ENCODE measurements around the gene EXOG.

Gene EXOG, protein sequence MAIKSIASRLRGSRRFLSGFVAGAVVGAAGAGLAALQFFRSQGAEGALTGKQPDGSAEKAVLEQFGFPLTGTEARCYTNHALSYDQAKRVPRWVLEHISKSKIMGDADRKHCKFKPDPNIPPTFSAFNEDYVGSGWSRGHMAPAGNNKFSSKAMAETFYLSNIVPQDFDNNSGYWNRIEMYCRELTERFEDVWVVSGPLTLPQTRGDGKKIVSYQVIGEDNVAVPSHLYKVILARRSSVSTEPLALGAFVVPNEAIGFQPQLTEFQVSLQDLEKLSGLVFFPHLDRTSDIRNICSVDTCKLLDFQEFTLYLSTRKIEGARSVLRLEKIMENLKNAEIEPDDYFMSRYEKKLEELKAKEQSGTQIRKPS

GRCh38 chr3:38496131-38496910 lies at the start of gene EXOG:
Gene EXOG, plus strand, starts transcription at chr3:38496340. Its CDS starts 28 bp downstream, at chr3:38496368.
- FAIRE-seq: peak; percentile 96
- peak; percentile 100 for DNase-seq (ENCODE audit: extremely low spot score, insufficient read length, low read depth)

DNA sequence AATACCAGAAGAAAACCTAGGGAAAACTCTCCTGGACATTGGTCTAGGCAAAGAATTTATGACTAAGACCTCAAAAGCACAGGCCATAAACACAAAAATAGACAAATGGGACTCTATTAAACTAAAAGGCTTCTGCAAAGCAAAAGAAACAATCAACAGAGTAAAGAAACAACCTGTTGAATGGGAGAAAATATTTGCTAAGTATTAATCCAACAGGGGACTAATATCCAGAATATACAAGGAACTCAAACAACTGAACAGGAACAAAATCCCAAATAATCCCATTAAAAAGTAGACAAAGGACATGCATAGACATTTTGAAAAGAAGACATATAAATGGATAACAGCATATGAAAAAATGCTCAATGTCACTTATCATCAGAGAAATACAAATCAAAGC lies 49.3 kb upstream of the EXOG start:
- DNase-seq (ENCODE audit: extremely low spot score, insufficient read length, low read depth) (no peak), FAIRE-seq (no peak)

GRCh38 chr3:38450853-38451252 lies 45.3 kb upstream of the EXOG start:
- FAIRE-seq: no peak
- DNase-seq (ENCODE audit: extremely low spot score, insufficient read length, low read depth): no peak

GRCh38 chr3:38453075-38453912 lies 42.8 kb upstream of the EXOG start, which contains the start of gene ACVR2B:
Gene ACVR2B, plus strand, starts transcription at chr3:38453890. Its CDS starts 433 bp downstream, at chr3:38454323.
- FAIRE-seq (no peak), DNase-seq (ENCODE audit: extremely low spot score, insufficient read length, low read depth) (peak; percentile 69)

DNA sequence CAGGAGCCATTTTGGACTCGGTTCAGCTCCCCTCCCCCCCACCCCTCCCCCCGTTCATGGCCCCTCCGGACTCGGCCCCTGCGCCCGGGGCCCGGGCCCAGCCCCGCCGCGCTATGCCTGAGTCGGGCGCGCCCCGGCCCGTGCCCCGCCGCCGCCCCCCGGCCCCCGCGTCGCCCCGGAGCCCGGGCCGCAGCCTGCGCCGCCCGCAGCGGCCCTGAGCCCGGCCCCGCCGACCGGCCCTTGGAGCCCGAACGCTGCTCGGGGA lies 42.3 kb upstream of the EXOG start:
- no peak for DNase-seq (ENCODE audit: extremely low spot score, insufficient read length, low read depth)
- no peak for FAIRE-seq

DNA sequence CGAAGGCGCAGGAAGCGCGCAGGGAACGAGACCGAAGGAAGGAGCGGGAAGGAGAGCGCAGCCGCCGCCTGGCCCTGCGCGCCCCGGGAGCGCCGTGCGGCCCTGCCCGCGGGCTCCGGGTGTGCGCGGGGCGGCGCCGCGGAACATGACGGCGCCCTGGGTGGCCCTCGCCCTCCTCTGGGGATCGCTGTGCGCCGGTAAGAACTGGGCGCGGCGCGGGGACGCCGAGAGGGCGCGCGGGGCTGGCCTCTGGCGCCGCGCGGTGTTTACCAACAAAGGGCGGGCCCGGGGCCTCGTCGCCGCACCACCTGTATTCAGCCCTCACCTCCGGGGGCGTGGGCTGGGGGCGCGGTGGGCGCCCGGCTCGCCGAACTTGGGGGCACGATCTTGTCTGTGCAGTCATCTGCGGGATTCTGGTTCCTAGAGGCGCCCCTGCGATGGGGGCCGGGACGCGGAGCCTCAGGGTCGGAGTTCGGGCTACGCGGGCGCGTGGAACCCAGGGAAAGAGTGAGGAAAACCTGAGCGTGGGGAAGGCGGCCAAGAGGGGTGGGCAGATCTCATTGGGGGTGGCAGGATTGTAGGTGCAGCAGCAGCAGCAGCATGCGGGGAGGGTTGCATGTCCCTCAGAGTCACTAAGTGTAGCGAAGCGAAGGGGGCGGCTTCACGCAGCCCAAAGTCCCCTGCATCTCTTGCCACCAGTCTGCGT lies 41.8 kb upstream of the EXOG start:
- DNase-seq (ENCODE audit: extremely low spot score, insufficient read length, low read depth) (no peak), FAIRE-seq (no peak)

GRCh38 chr3:38454884-38455638 lies 41.1 kb upstream of the EXOG start:
- FAIRE-seq: no peak
- no peak for DNase-seq (ENCODE audit: extremely low spot score, insufficient read length, low read depth)

GRCh38 chr3:38455639-38456430 lies 40.3 kb upstream of the EXOG start:
- DNase-seq (ENCODE audit: extremely low spot score, insufficient read length, low read depth) (no peak), FAIRE-seq (no peak)

DNA sequence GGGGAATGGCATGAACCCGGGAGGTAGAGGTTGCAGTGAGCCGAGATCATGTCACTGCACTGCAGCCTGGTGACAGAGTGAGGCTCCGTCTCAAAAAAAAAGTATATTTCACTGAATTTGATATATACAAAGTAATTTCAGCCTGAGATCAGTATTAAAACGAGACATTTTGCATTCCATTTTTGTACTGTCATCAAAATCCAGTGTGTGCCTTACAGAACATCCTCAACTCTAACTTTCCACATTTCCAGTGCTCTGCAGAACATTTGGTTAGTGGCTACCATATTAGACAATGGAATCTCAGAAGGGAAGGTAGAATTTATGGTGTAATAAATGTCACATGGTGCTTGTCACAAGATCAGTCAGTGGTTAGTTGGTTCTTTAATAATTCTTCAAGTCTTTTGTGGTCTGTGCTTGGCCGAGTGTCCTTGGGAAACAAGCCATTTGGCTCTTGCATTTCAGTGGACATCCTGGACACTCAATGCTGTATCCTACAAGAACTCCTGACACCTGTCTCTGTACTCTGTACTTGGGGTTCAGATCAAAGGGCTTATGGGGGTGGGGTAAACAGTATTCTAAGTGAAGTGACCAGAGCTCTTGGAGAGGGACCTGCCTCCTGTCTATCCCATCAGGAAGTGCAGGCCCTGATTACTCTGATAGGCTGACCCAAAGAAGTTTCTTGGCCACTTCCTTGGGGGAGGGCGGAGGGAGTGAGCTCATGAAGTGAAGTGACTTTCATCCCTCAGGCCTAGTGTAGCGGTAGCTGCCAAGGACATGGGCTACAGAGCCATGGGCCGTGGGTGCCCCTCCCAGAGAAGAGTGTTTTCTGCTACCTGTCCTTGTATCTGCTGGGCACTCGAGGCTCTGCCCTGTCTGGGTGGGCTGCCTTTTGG lies 38.8 kb upstream of the EXOG start:
- FAIRE-seq (no peak), DNase-seq (ENCODE audit: extremely low spot score, insufficient read length, low read depth) (no peak)

DNA sequence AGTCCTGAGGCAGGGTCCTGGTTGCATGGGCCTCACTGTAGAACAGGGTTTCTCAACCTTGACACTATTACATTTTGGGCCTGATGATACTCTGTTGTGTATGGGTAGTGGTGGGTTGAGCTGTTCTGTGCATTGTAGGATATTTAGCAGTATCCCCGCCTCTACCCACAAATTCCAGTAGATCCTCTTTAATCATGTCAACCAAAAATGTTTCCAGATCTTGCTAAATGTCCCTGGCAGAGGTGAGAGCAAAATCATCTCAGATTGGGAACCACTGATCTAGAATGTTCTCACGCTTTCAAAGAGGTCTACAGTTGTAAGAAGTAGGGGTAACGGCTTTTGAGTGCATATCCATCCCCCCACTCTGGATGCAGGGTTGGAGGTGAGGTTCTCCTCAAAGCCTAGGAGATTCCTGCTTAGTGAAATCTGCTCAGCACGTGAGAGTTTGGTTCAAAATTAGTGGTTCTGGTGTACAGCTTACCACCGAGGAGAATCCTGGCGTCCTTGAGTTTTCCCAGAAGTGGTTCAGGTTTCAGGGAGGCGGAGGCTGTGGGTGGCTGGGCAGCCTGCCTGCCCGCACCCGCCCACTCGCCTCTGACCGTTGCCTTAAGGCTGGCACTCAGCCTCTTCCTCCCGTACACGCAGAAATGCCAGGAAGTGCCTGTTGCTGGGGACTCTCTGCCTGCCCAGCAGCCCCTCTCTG lies 37.2 kb upstream of the EXOG start:
- no peak for DNase-seq (ENCODE audit: extremely low spot score, insufficient read length, low read depth)
- no peak for FAIRE-seq

DNA sequence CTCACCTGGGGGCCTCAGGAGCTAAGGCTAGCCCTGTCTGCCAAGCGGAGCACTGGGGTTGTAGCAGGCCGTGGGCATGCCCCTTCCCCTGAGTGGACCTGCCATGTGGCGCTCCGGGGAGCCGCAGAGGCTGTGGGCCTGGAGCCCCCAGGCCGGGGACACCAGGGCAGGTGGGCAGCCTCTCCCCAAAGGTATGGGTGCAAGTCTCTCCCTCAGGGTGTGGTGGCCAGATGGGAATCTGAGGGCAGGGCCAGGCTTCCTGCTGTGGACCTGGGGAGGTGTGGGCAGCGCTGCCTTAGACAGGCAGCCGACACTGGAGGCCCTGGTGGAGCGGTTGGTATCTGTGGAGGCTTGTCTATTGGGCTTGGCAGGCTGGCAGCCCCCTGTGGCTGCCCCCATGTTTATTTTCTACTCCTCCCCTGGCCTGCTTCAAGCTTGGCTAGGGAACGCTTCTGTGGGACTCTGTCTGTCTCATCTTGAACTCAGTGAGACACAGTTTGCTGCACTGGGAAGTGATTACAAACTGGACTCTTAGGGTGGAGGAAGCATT lies 36.6 kb upstream of the EXOG start:
- DNase-seq (ENCODE audit: extremely low spot score, insufficient read length, low read depth): no peak
- no peak for FAIRE-seq

DNA sequence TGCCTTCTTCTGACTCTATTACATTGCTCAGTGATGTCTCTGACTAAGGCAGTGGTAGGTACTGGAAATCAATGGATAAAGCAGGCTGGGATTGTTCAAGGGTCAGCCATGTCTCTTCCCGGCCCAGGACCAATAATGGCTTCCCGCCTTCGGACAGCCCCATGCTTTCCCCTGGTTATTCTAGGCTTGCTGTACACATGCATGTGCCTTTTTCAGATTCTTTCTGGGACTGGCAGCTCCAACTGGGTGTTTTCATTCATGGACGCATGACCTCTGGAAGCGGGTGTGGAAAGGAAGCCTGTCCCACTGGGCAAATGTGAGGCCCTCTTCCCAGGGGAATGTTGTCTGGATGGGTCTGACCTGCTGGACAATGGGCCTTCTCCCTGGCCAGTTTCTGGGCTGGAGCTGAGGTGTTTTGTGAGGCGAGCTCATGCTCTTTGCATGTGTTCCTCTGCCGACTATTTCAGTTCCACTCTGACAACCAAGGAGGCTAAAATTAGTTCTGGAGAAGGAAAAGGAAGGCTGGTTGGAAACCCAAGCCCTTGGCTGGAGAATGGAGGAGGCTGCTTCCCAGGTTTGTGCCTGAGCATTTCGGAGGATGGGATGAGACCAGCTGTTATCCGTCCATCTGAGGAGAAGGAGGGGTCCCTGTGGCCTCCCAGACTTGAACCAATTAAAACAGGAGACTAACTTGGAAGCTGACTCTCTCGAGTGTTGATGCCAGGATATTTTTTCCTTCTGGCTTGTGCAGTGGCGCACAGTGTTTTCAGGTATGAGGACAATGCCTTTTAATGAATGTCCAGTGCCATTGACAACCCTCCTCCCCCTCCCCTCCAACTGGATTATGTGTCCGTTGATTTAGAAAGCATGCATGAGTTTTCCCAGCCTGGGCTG lies 35.5 kb upstream of the EXOG start:
- DNase-seq (ENCODE audit: extremely low spot score, insufficient read length, low read depth): no peak
- FAIRE-seq: no peak

- DNase-seq (ENCODE audit: extremely low spot score, insufficient read length, low read depth) (no peak), FAIRE-seq (no peak)
These were observed 30.5 kb upstream of the EXOG start for GRCh38 chr3:38465588-38466154.

GRCh38 chr3:38468765-38469164 lies 27.4 kb upstream of the EXOG start:
- DNase-seq (ENCODE audit: extremely low spot score, insufficient read length, low read depth) (no peak), FAIRE-seq (no peak)

DNA sequence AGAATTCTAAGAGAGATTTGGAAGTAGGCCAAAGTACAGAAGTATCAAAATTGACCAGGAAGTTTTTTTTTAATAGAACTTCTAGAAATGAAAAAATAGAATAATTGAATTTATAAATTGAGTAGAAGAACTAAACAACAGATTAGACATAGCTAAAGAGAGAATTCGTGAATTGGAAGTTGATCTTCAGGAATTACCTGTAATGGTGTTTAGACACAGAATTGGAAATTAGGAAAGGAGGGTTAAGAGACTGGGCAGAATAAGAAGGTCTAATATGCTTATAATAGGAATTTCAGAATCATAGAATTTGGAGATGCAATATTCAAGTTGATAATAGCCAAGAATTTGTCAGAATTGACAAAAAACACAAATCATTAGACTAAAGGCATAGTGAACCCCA lies 26.3 kb upstream of the EXOG start:
- no peak for DNase-seq (ENCODE audit: extremely low spot score, insufficient read length, low read depth)
- FAIRE-seq: no peak

Data from GM18507 (cell line).